SKM-1 treated with dmso at 0.1 percent for 144 hours (cell line): ENCODE data around the gene MARF1.
"Not testable (repeated sequence)": the region's sequence is repeated elsewhere in the genome, so short reads cannot be mapped to it uniquely, and the experiment has no call there.

Experiments
- DNase-seq: peaks from one replicate; lab custom pipeline; 2025; ENCODE audit not compliant: unreplicated experiment; lab: John Stamatoyannopoulos, UW

The MARF1 gene, protein sequence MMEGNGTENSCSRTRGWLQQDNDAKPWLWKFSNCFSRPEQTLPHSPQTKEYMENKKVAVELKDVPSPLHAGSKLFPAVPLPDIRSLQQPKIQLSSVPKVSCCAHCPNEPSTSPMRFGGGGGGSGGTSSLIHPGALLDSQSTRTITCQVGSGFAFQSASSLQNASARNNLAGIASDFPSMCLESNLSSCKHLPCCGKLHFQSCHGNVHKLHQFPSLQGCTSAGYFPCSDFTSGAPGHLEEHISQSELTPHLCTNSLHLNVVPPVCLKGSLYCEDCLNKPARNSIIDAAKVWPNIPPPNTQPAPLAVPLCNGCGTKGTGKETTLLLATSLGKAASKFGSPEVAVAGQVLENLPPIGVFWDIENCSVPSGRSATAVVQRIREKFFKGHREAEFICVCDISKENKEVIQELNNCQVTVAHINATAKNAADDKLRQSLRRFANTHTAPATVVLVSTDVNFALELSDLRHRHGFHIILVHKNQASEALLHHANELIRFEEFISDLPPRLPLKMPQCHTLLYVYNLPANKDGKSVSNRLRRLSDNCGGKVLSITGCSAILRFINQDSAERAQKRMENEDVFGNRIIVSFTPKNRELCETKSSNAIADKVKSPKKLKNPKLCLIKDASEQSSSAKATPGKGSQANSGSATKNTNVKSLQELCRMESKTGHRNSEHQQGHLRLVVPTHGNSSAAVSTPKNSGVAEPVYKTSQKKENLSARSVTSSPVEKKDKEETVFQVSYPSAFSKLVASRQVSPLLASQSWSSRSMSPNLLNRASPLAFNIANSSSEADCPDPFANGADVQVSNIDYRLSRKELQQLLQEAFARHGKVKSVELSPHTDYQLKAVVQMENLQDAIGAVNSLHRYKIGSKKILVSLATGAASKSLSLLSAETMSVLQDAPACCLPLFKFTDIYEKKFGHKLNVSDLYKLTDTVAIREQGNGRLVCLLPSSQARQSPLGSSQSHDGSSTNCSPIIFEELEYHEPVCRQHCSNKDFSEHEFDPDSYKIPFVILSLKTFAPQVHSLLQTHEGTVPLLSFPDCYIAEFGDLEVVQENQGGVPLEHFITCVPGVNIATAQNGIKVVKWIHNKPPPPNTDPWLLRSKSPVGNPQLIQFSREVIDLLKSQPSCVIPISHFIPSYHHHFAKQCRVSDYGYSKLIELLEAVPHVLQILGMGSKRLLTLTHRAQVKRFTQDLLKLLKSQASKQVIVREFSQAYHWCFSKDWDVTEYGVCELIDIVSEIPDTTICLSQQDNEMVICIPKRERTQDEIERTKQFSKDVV (N-terminal part only)

DNA sequence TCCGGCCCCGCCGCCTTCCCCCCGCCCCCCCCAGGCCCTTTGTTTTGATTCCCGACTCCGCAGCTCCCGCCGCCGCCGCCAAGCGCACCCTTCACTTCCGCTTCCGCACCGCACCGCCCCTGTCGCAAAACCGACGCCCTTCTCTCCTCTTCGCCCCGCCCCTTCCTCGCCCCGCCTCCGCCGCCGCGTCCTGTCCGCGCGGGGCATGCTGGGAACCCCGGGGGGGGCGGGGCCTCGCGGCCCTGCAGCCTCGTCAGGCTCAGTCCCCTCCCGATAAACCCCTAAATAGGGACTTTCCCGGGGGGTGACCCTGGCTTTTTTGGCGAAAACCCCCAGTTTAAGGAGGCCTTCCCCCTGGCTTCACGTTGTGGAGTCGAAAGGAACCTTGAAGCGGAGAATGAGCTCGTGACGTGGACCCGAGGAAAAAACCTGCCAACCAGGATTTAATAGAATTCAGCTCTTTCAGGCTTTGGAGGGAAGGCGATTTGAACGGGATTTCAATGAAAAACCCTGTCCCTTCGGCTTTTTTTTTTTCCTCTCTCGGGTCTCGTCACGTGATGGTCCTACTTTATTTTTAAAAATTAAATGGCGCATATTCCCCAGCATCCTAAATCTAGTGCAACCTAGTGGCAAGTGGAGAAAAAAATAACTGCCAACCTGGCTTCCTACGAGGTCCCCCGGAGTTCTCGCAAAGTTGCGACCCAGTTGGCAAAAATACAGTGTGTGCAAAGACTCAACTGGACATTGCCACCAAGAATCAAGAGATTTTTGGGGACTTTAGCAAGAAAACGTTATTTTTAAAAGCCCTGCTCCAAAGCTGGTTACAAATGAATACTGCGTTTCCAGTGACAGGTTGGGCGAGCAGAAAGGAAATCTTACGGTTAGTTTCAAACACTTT is at the start of gene MARF1:
MARF1 (minus strand) TSS at position 107 of the 898 bp plus-strand sequence. CDS start 3,921 bp downstream, outside the sequence.
- DNase-seq = peak; percentile 89

DNA sequence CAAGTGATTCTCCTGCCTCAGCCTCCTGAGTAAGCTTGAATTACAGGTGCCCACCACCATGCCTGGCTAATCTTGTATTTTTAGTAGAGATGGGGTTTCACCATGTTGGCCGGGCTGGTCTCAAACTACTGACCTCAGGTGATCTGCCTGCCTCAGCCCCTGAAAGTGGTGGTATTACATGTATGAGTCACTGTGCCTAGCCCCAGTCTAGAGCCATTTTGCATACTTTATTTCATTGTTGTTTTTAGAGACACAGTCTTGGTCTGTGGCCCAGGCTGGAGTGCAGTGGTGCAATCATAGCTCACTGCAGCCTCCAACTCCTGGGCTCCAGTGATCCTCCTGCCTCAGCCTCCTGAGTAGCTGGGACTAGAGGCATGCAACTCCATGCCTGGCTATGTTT is 49.6 kb upstream of the MARF1 start:
- DNase-seq = not testable (repeated sequence)

DNA sequence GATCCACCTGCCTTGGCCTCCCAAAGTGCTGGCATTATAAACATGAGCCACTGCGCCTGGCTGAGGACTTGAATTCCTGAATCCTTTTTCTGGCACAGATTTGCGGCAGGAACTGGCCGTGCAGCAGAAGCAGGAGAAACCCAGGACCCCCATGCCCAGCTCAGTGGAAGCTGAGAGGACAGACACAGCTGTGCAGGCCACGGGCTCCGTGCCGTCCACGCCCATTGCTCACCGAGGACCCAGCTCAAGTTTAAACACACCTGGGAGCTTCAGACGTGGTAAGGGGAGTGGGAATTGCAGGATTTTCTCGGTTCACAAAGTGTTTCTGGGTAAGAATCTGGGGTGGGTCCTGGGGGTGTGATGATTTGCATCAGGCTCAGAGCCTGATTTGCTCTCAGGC is 48.1 kb upstream of the MARF1 start:
- no peak for DNase-seq

DNA sequence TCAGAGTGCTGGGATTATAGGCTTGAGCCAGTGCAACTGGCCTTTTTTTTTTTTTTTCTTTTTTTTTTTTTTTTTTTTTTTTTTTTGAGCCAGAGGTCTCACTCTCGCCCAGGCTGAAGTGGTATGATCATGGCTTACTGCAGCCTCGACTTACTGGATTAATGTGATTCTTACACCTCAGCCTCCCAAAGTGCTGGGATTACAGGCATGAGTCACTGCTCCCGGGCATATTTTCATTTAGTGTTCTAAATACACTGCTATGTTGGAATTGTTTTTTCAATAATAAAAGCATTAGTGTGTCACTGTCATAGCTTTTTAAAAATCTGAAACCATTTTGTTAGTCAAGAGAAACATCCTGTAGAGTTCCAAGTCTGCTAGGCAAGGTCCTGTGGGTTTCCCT is 47.3 kb upstream of the MARF1 start:
- DNase-seq = no peak

DNA sequence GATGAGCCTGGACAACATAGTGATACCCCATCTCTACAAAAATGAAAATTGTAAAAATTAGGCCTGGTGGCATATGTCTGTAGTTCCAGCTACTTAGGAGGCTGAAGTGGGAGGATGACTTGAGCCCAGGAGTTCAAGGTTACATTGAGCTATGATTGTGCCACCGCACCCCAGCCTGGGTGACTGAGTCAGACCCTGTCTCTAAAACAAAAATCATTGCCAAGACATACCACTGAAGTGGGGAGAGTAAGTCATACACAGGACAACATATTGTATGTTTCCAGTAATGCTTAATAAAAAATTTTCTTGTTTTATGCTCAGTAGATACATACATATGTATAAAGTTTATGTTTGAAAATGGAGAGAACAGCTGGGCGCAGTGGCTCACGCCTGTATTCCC is 46.3 kb upstream of the MARF1 start:
- DNase-seq = no peak

DNA sequence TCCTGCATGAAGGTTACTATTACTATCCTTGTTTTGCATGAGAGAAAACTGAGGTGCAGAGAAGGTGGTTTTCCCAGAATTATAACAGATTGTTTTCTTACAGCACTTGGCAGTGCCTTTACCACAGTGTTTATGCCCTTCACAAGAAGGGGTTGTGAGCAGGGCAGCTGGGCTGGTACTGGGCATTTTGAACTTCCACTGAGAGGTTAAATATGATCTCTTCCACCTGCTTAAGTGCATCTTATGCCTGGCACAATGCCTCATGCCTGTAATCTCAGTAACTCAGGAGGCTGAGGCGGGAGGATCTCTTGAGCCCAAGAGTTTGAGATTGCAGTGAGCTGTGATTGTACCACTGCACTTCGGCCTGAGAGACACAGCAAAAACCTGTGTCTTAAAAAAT is 43.3 kb upstream of the MARF1 start:
- DNase-seq = no peak

DNA sequence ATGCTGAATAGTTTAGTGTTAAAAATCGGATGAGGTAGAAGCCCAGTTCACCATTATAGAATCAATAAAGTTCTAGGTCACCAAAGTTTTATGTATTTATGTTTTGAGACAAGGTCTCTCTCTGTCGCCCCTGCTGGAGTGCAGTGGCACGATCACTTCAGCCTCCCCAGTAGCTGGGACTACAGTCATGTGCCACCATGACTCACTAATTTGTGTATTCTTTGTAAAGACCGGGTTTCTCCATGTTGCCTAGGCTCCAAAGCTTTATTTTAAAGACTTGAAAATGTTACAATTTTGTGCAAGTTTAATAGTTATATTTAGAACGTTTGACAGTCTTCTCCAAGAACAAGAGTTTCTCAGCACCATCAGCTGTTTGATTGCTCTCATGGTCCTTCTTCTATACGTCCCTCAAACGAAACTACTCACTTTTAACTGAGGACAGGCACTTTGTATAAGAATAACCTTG is 39.2 kb upstream of the MARF1 start:
- DNase-seq = peak; percentile 7

DNA sequence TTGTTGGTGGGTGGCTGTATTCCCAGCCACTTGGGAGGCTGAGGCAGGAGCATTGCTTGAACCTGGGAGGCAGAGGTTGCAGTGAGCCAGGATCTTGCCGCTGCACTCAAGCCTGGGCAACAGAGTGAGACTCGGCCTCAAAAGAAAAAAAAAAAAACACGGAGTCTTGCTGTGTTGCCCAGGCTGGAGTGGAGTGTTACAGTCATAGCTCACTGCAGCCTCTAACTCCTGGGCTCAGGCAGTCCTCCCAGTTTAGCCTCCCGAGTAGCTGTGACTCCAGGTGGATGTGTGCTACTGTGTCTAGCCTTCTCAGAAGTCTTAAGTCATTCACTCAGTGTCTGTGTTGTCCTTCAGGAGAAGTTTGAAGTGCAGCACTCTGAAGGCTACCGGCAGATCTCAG is 34.5 kb upstream of the MARF1 start:
- DNase-seq = no peak

DNA sequence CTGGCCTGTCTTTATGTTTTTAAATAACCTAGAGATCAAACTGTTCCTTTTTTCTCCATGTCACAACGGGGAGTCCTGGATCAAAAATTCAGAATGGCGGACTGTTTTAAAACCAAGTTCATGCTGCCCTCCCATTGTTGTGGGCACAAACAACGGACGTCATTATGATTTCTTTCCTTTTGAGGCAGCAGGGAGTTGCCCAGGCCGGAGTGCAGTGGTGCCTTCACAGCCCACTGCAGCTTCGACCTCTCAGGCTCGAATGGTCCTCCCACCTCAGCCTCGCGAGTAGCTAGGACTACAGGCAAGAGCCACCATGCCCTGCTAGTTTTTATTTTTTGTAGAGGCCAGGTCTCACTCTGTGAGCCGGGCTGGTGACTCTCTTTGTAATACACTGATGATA is 33.6 kb upstream of the MARF1 start:
- no peak for DNase-seq

DNA sequence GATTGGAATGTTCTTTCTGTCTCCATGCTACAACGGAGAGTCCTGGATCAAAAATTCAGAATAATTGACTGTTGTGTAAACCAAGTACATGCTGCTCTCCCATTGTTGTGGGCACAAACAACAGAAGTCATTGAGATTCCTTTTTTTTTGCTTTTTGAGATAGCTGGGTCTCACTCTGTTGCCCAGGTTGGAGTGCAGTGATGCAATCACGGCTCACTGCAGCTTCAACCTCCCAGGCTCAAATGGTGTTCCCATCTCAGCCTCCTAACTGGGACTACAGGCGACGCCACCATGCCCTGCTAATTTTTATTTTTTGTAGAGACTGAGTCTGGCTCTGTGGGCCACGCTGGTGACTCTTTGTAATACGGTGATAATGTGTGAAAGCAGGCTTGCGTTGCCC is 31.6 kb upstream of the MARF1 start:
- DNase-seq = no peak

DNA sequence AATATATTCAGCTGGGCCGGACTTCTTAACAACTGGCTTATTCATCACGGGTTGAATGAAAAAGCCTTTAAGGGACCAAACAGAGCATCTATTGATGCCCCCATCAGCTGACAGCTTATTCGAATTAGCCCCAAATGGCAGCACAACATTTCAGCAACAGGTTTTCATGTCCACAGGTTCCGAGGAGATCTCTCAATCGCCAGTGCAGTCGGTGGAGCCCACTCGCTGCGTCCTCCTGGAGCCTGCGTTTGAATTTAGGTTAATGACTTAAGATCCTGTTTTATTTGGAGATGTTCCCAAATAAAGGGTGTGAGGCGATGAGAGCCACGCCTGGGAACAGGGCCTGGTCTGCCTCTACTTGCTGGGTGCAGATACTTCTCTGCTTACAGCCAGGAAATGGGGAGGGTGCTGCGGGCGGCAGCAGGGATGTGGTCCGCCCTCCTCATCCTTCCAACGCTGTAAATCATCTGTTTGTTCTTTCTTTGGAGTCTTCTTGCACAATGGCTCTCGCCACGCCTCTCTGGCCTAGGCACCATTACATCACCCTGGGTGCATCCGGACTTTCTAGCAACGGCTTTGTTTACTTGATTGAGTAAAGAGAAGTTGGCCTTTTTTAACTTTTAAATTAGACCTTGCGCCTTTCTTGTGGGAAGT is 29.7 kb upstream of the MARF1 start:
- DNase-seq = peak; percentile 97

DNA sequence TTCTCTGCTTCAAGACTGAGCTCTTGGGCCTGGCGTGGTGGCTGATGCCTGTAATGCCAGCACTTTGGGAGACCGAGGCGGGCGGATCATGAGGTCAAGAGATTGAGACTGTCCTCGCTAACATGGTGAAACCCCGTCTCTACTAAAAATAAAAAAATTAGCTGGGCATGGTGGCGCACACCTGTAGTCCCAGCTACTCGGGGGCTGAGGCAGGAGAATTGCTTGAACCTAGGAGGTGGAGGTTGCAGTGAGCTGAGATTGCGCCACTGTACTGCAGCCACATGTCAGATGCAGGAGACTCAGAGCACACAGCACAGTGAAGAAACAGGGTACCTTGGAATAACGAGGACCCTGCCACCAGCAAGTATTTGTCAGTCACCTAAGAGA is 29.2 kb upstream of the MARF1 start:
- not testable (repeated sequence) for DNase-seq

DNA sequence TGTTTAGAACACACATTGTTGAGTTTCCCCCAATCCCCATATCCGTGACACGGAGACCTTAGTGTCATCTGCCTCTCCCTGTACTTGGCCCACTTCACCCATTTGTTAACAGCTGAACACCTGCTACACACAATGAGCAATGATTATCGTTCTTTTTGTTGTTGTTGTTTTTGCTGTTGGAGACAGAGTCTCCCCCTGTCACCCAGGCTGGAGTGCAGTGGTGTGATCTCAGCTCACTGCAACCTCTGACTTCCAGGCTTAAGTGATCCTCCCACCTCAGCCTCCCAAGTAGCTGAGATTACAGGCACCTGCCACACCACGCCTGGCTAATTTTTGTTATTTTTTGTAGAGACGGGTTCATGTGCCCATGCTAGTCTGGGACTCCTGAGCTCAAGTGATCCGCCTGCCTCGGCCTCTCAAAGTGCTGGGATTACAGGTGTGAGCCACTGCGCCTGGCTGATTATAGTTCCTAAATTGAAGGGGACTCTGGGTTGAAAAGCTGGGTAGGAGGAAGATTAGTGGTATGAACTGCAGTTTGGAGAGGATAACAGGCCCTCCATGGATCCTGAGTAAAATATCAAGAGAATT is 28.7 kb upstream of the MARF1 start:
- DNase-seq = no peak

DNA sequence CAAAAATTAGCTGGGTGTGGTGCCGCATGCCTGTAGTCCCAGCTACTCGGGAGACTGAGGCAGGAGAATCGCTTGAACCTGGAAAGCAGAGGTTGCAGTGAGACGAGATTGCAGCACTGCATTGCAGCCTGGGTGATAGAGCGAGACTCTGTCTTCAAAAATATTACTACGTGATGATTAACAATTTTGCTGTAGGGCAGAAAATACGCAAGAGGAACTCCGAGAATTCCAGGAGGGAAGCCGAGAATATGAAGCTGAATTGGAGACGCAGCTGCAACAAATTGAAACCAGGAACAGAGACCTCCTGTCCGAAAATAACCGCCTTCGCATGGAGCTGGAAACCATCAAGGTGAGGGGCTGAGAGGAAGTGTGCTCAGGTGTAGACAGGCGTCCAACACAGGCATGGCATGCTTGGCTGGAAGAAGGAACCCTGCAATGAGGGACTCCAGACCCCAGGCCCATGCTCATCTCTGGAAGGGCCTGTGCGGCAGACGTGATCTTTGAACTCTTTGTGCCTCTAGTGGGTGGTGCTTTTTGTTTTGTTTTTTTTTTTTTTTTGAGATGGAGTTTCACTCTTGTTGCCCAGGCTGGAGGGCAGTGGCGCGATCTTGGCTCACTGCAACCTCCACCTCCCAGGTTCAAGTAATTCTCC is 24.3 kb upstream of the MARF1 start:
- DNase-seq = no peak

DNA sequence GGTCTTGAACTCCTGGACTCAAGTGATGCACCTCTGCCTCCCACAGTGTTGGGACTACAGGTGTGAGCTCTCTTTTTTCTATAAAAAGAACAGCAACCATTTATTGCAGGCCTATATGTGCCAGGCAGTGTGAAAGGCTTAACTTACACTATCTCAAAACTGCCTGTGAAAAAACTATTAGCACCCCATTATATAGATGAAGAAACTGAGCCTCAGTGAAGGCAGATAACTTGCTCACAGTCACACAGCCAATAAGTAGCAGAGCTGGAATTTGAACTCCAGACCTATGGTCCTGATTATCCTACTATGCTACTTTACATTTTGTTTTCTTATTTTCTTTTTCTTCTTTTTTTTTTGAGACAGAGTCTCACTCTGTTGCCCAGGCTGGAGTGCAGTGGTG is 22.2 kb upstream of the MARF1 start:
- no peak for DNase-seq

DNA sequence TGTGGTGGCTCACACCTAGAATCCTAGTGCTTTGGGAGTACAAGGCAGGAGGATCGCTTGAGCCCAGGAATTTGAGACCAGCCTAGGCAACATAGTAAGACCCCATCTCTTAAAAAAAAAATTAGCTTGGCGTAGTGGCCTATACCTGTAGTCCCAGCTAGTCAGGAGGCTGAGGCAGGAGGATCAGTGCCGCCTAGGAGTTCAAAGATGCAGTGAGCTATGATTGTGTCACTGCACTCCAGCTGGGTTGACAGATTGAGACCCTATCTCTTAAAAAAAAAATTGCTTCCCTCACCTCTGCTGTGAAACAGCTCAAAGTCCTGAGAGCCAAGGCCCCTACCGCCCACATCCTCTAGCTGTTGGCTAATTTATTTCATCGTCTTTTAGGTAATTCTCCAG is 17.2 kb upstream of the MARF1 start:
- no peak for DNase-seq

DNA sequence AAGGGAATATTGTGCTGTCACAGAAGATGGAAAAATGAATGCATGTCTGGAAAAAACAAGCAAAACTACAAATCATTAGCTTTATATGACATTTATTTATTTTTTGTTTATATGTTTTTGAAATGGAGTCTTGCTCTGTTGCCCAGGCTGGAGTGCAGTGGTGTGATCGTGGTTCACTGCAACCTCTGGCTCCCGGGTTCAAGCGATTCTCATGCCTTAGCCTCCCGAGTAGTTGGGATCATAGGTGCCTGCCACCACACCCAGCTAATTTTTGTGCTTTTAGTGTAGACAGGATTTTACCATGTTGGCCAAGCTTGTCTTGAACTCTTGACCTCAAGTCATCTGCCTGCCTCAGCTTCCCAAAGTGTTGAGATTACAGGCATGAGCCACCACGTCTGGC is 15.6 kb upstream of the MARF1 start:
- no peak for DNase-seq

DNA sequence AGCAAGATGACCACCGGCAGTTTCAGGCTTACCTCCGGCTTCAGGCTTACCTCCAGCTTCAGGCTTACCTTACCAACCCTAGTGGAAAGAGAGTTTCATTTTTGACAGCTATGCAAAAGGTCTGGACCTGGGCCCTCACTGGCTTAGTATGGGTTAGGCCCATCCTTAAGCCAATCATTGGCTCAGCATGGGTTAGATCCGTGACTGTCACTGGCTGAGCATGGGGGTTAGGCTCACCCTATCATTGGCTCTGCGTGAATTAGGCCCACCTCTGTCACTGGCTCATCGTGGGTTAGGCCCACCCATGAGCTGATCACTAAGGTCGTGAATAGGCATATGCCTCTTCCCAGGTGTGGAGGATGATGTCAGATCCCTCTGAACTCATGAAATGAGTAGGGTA is 15.2 kb upstream of the MARF1 start:
- no peak for DNase-seq

DNA sequence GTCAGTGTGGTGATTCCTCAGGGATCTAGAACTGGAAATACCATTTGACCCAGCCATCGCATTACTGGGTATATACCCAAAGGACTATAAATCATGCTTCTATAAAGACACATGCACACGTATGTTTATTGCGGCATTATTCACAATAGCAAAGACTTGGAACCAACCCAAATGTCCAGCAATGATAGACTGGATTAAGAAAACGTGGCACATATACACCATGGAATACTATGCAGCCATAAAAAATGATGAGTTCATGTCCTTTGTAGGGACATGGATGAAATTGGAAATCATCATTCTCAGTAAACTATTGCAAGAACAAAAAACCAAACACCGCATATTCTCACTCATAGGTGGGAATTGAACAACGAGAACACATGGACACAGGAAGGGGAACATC is 12.6 kb upstream of the MARF1 start:
- DNase-seq = not testable (repeated sequence)
